Loucy (cell line): Measurements from ENCODE around the gene RNASE13.

Experiments used
- CTCF ChIP-seq: fragments of 200-600 bp; sonication (generic); conservative IDR thresholded peaks from 2 replicates; pipeline ENCODE4 v1.5.1; 2014; ENCODE audit warnings: mild to moderate bottlenecking, antibody characterized with exemption, low read length
- EZH2phosphoT487 ChIP-seq: fragments of 200-600 bp; IDR thresholded peaks from 2 replicates; pipeline ENCODE4 v1.6.1; 2018; ENCODE audit warnings: antibody characterized with exemption, mild to moderate bottlenecking, moderate library complexity, borderline replicate concordance

- no peak for TF ChIP-seq CTCF
- no peak for TF ChIP-seq EZH2phosphoT487
Observed at GRCh38 chr14:21061347-21061668, 26.7 kb upstream of the RNASE13 start.
